Measurements from ENCODE around the gene OLAH. TPM values are rescaled to one million over a fixed set of nuclear protein-coding genes. Genes with fewer than 3 reads are reported as not detected.

Gene OLAH
- total RNA-seq, 1 experiment from 2014 or later: not detected

- ChIA-PET POLR2A (interaction anchor here (1.0 to 1.1 kb wide), 2 partner anchors 9 to 71 kb away, joined by 3 to 4 read pairs; partner anchors contain the start of gene NMT2), CTCF (interaction anchor here (0.5 to 1.4 kb wide), 4 partner anchors 9 to 144 kb away, joined by 3 to 7 read pairs (median 4); no protein-coding TSS in a partner anchor)
- Mint-ChIP-seq H3K27ac (peak within 1 kb of the TSS; percentile 99), H3K4me1 (peaks cover 10% of the 10 kb centered on the region), H3K27me3 (ENCODE audit: low read depth) (peaks cover 4% of the 10 kb centered on the region; the same call in 1 of the 2 replicates), H3K4me3 (peak within 1 kb of the TSS; percentile 100), H3K9me3 (no peaks in the 10 kb centered on the region), H3K36me3 (peaks cover 5% of the 10 kb centered on the region)
- ATAC-seq (peak; percentile 93), DNase-seq (ENCODE audit: low spot score) (peak; percentile 97)
- TF ChIP-seq PREB (CRISPR knock-in tag; IDR thresholded peaks at IDR 0.05; ENCODE audit: borderline replicate concordance) (peak; percentile 75; the same call in 1 of the 2 replicates), ARID4B (CRISPR knock-in tag; IDR thresholded peaks at IDR 0.05; ENCODE audit: borderline replicate concordance) (peak; percentile 80; the same call in 1 of the 2 replicates), TEAD1 (CRISPR knock-in tag; IDR thresholded peaks at IDR 0.05) (0 out of 2 replicates have a peak, but pooled peaks have one; percentile 59), TCF7 (CRISPR knock-in tag; IDR thresholded peaks at IDR 0.05; ENCODE audit: low read depth) (0 out of 2 replicates have a peak, but pooled peaks have one; percentile 37), ZNF219 (CRISPR knock-in tag; IDR thresholded peaks at IDR 0.05; ENCODE audit: borderline replicate concordance) (no peak), KAT7 (CRISPR knock-in tag; IDR thresholded peaks at IDR 0.05; ENCODE audit: borderline replicate concordance) (0 out of 2 replicates have a peak, but pooled peaks have one; percentile 79), FOXP4 (CRISPR knock-in tag; IDR thresholded peaks at IDR 0.05) (peak; percentile 32; the same call in 1 of the 2 replicates), TEAD4 (CRISPR knock-in tag; IDR thresholded peaks at IDR 0.05) (0 out of 2 replicates have a peak, but pooled peaks have one; percentile 32), NFE2L1 (CRISPR knock-in tag; IDR thresholded peaks at IDR 0.05) (peak; percentile 62; the same call in 1 of the 2 replicates), ETV6 (CRISPR knock-in tag; IDR thresholded peaks at IDR 0.05) (peak; percentile 41; the same call in 1 of the 2 replicates), FOXK1 (CRISPR knock-in tag; IDR thresholded peaks at IDR 0.05) (peak; percentile 83; the same call in 1 of the 2 replicates), SMAD3 (CRISPR knock-in tag; IDR thresholded peaks at IDR 0.05; ENCODE audit: borderline replicate concordance) (peak; percentile 80), ZNF263 (CRISPR knock-in tag; IDR thresholded peaks at IDR 0.05; ENCODE audit: low read depth) (no peak), IRF1 (CRISPR knock-in tag; IDR thresholded peaks at IDR 0.05) (peak; percentile 20), SMAD4 (CRISPR knock-in tag; IDR thresholded peaks at IDR 0.05) (no peak), FOXP1 (CRISPR knock-in tag; IDR thresholded peaks at IDR 0.05; ENCODE audit: borderline replicate concordance) (peak; percentile 87), ZNF232 (CRISPR knock-in tag; IDR thresholded peaks at IDR 0.05) (0 out of 2 replicates have a peak, but pooled peaks have one; percentile 57), HMGXB4 (CRISPR knock-in tag; IDR thresholded peaks at IDR 0.05) (peak; percentile 73; the same call in 1 of the 2 replicates), PRRX2 (CRISPR knock-in tag; IDR thresholded peaks at IDR 0.05) (no peak), RORB (CRISPR knock-in tag; IDR thresholded peaks at IDR 0.05) (no peak), ESRRA (CRISPR knock-in tag; IDR thresholded peaks at IDR 0.05; ENCODE audit: borderline replicate concordance) (peak; percentile 76; the same call in 1 of the 2 replicates), PRDM15 (CRISPR knock-in tag; IDR thresholded peaks at IDR 0.05) (peak; percentile 75)
Measured at GRCh38 chr10:15097011-15097812, 53.5 kb downstream of the OLAH start, which contains the start of gene RPP38. Gene RPP38 (plus strand): TSS chr10:15097355. CDS start chr10:15103315, 5,960 bp downstream.
